H1 (cell line): ENCODE data around the gene C9orf40. TPM values are rescaled to one million over a fixed set of nuclear protein-coding genes. Genes with fewer than 3 reads are reported as not detected.

Experiments
- CTCF ChIA-PET: fragments of 300-600 bp; sonication (Branson Sonifier 250); formaldehyde crosslinking; loops from one replicate; lab custom pipeline; 2021; ENCODE audit not compliant: partially characterized antibody; lab: Charles Lee
- POLR2A ChIA-PET: fragments of 300-600 bp; sonication (Branson Sonifier 250); formaldehyde crosslinking; loops from one replicate; lab custom pipeline; 2021; ENCODE audit warnings: inconsistent platforms; ENCODE audit not compliant: partially characterized antibody; lab: Charles Lee
- DNase-seq, 2 experiments: peaks; one replicate each; pipeline versions ENCODE4 v3.0.0 to v3.0.0-alpha.2; 2010 to 2022; ENCODE audit warnings: low spot score in 2 of 2, low read depth in 1 of 2, mixed read lengths in 1 of 2
- FAIRE-seq: peaks from 2 replicates; lab custom pipeline; 2011; peaks lifted over from hg19 to GRCh38; lab: Jason Lieb, UNC
- H2AFZ ChIP-seq: 2 replicates; pipeline ENCODE4 v1.8.1; 2012; ENCODE audit warnings: low read length, inconsistent platforms
- H2AK5ac ChIP-seq: 2 replicates; pipeline ENCODE4 v1.6.1; 2013; ENCODE audit warnings: low read depth, low read length
- H2BK120ac ChIP-seq: replicated peaks from 2 replicates; pipeline ENCODE3; 2013; ENCODE audit warnings: low read depth, low read length, inconsistent platforms
- H2BK12ac ChIP-seq: 2 replicates; pipeline ENCODE4 v1.6.1; 2013; ENCODE audit warnings: low read depth, low read length
- H2BK15ac ChIP-seq: 2 replicates; pipeline ENCODE4 v1.6.1; 2013; ENCODE audit warnings: low read length
- H2BK20ac ChIP-seq: 2 replicates; pipeline ENCODE4 v1.6.1; 2013; ENCODE audit warnings: low read length
- H2BK5ac ChIP-seq: 2 replicates; pipeline ENCODE4 v1.6.1; 2013; ENCODE audit warnings: low read depth, low read length
- H3K14ac ChIP-seq: 2 replicates; pipeline ENCODE4 v1.6.1; 2013; ENCODE audit warnings: inconsistent platforms; ENCODE audit not compliant: insufficient read length
- H3K18ac ChIP-seq: 2 replicates; pipeline ENCODE4 v1.6.1; 2013; ENCODE audit warnings: low read length; ENCODE audit errors: extremely low read depth
- H3K23ac ChIP-seq: 2 replicates; pipeline ENCODE4 v1.6.1; 2013; ENCODE audit warnings: inconsistent platforms; ENCODE audit not compliant: insufficient read length
- H3K23me2 ChIP-seq: 2 replicates; pipeline ENCODE4 v1.6.1; 2013; ENCODE audit warnings: low read depth, low read length
- H3K27ac ChIP-seq: 2 replicates; pipeline ENCODE4 v1.6.1; 2011; ENCODE audit warnings: low read depth, low read length, inconsistent platforms
- H3K27me3 ChIP-seq, 4 experiments: replicated peaks in 1 of 4; 1 replicate in 1 of 4; 2 replicates in 3 of 4; pipeline versions ENCODE4 v1.6.1 to v1.8.1; 2011 to 2013; ENCODE audit warnings: low read length in 3 of 4, mild to moderate bottlenecking in 3 of 4, inconsistent platforms in 2 of 4, mixed read lengths in 2 of 4, moderate library complexity in 1 of 4; ENCODE audit not compliant: control insufficient read depth in 3 of 4, insufficient read depth in 3 of 4; ENCODE audit errors: extremely low read depth in 1 of 4
- H3K36me3 ChIP-seq, 4 experiments: 2 replicates each; pipeline versions ENCODE4 v1.6.1 to v1.8.1; 2011 to 2013; ENCODE audit warnings: mild to moderate bottlenecking in 4 of 4, low read length in 3 of 4, moderate library complexity in 2 of 4, control low read depth in 1 of 4, inconsistent platforms in 1 of 4; ENCODE audit not compliant: insufficient read depth in 4 of 4, control insufficient read depth in 2 of 4
- H3K4ac ChIP-seq: replicated peaks from 2 replicates; pipeline ENCODE3; 2013; ENCODE audit warnings: low read length, low read depth, mixed read lengths, inconsistent platforms; ENCODE audit not compliant: insufficient read length
- H3K4me1 ChIP-seq, 4 experiments: replicated peaks in 1 of 4; 1 replicate in 1 of 4; 2 replicates in 3 of 4; pipeline versions ENCODE4 v1.6.1 to v1.8.1; 2011 to 2013; ENCODE audit warnings: low read length in 3 of 4, inconsistent platforms in 2 of 4, mixed read lengths in 1 of 4; ENCODE audit not compliant: insufficient read depth in 4 of 4, control insufficient read depth in 3 of 4
- H3K4me2 ChIP-seq, 2 experiments: 2 replicates each; pipeline versions ENCODE4 v1.6.1 to v1.8.1; 2011 to 2013; ENCODE audit warnings: low read depth in 2 of 2, low read length in 2 of 2, control low read depth in 1 of 2, inconsistent platforms in 1 of 2, mild to moderate bottlenecking in 1 of 2; ENCODE audit not compliant: insufficient read depth in 1 of 2
- H3K4me3 ChIP-seq, 4 experiments: fragments of 200-600, 300-600 bp in 1 of 4; sonication (generic), shearing (Covaris generic), sonication (Bioruptor Twin) in 1 of 4; 2 replicates each; pipeline versions ENCODE4 v1.5.1 to v1.8.1; 2011 to 2016; ENCODE audit warnings: low read length in 4 of 4, low read depth in 3 of 4, control low read depth in 2 of 4, inconsistent platforms in 2 of 4, mild to moderate bottlenecking in 2 of 4, mixed read lengths in 1 of 4, moderate library complexity in 1 of 4; ENCODE audit not compliant: insufficient read depth in 2 of 4; ENCODE audit errors: extremely low read depth in 1 of 4
- H3K56ac ChIP-seq: replicated peaks from 2 replicates; pipeline ENCODE3; 2013; ENCODE audit warnings: low read depth, mild to moderate bottlenecking, mixed read lengths, low read length, inconsistent platforms; ENCODE audit not compliant: insufficient read length
- H3K79me1 ChIP-seq: 2 replicates; pipeline ENCODE4 v1.6.1; 2013; ENCODE audit warnings: low read depth, low read length, control low read depth
- H3K79me2 ChIP-seq, 2 experiments: 2 replicates each; pipeline versions ENCODE4 v1.6.1 to v1.8.1; 2012 to 2013; ENCODE audit warnings: low read length in 2 of 2, mild to moderate bottlenecking in 2 of 2, inconsistent platforms in 1 of 2; ENCODE audit not compliant: insufficient read depth in 2 of 2, control insufficient read depth in 1 of 2
- H3K9ac ChIP-seq, 4 experiments: replicated peaks in 1 of 4; 1 replicate in 1 of 4; 2 replicates in 3 of 4; pipeline versions ENCODE4 v1.6.1 to v1.8.1; 2011 to 2013; ENCODE audit warnings: low read depth in 3 of 4, low read length in 3 of 4, control low read depth in 2 of 4, mild to moderate bottlenecking in 2 of 4, moderate library complexity in 2 of 4, inconsistent platforms in 1 of 4; ENCODE audit errors: extremely low read depth in 1 of 4
- H3K9me3 ChIP-seq, 2 experiments: 2 replicates each; pipeline versions ENCODE4 v1.6.1 to v1.8.1; 2012 to 2013; ENCODE audit warnings: mild to moderate bottlenecking in 2 of 2, moderate library complexity in 2 of 2, control low read depth in 1 of 2, inconsistent platforms in 1 of 2, low read depth in 1 of 2, low read length in 1 of 2, mixed read lengths in 1 of 2; ENCODE audit not compliant: insufficient read depth in 2 of 2
- H4K20me1 ChIP-seq, 2 experiments: replicated peaks in 1 of 2; 2 replicates each; pipeline versions ENCODE3 to v1.8.1; 2011 to 2013; ENCODE audit warnings: inconsistent platforms in 2 of 2, low read length in 2 of 2, mild to moderate bottlenecking in 1 of 2; ENCODE audit not compliant: insufficient read depth in 2 of 2, control insufficient read depth in 1 of 2
- H4K5ac ChIP-seq: 2 replicates; pipeline ENCODE4 v1.6.1; 2013; ENCODE audit warnings: low read length, low read depth, mixed read lengths, inconsistent platforms; ENCODE audit not compliant: insufficient read length
- H4K8ac ChIP-seq: 2 replicates; pipeline ENCODE4 v1.8.0; 2013; ENCODE audit warnings: mild to moderate bottlenecking, moderate library complexity, low read length, inconsistent platforms; ENCODE audit not compliant: insufficient read depth; ENCODE audit errors: extremely low read depth
- H4K91ac ChIP-seq: replicated peaks from 2 replicates; pipeline ENCODE3; 2013; ENCODE audit warnings: low read length, mixed read lengths, inconsistent platforms; ENCODE audit not compliant: insufficient read length
- NANOG ChIP-seq: IDR thresholded peaks from 2 replicates; pipeline ENCODE4 v1.6.1; 2011; ENCODE audit warnings: low read length, low read depth, mild to moderate bottlenecking, inconsistent platforms; ENCODE audit not compliant: insufficient read depth, poor library complexity, severe bottlenecking
- SIN3A ChIP-seq, 2 experiments: IDR thresholded peaks in 1 of 2; conservative IDR thresholded peaks in 1 of 2; 2 replicates each; pipeline ENCODE4 v1.6.1; 2011 to 2012; ENCODE audit warnings: low read length in 2 of 2, improper control_type of control experiment in 1 of 2, low read depth in 1 of 2, mild to moderate bottlenecking in 1 of 2
- SP1 ChIP-seq: IDR thresholded peaks from 2 replicates; pipeline ENCODE4 v1.6.1; 2011; ENCODE audit warnings: low read depth, low read length
- SUZ12 ChIP-seq: fragments of 200-600 bp; sonication (generic); IDR thresholded peaks from 2 replicates; pipeline ENCODE4 v1.6.1; 2012; ENCODE audit warnings: mild to moderate bottlenecking, inconsistent platforms, low read length, moderate library complexity, mixed read lengths
- WGBS, 2 experiments: shearing (Covaris generic) in 1 of 2; methylation state at CpG; one replicate each; pipeline versions ENCODE4 v1.1.6 to v1.1.7; 2013 to 2015; ENCODE audit warnings: low lambda C conversion rate in 2 of 2, mixed read lengths in 2 of 2, inconsistent platforms in 1 of 2, low coverage in 1 of 2, missing lambda C conversion rate in 1 of 2; ENCODE audit not compliant: insufficient replicate concordance in 2 of 2, insufficient coverage in 1 of 2, insufficient read length in 1 of 2; ENCODE audit errors: extremely low coverage in 1 of 2, missing lambda C conversion rate in 1 of 2; 5-methylcytosine and 5-hydroxymethylcytosine counted together
- polyA plus RNA-seq, 7 experiments: library from polyadenylated mRNA; depleted of rRNA in 3 of 7; stranded (reverse) in 5 of 7; unstranded in 2 of 7; fragments of >200 nt in 5 of 7; fragments of 200-250 nt in 2 of 7; gene quantifications; 1 replicate in 5 of 7; 2 replicates in 1 of 7; 4 replicates in 1 of 7; pipeline versions ENCODE4 v1.2.1 to v1.2.3, GENCODE V29; 2011 to 2013; ENCODE audit warnings: missing spikeins in 2 of 7, mixed read lengths in 2 of 7
- total RNA-seq: library from RNA; stranded (reverse); fragmentation: NEBNext Ultra II Directional; extraction: Animal tissue kit (Norgen Biotek cat#: 25700); gene quantifications from 2 replicates; pipeline ENCODE4 v1.2.1, GENCODE V29; 2021

Gene C9orf40
- total and polyA plus RNA-seq, 2 of the 8 experiments (the other 6 are each of a cell fraction or from before 2014, with no cell fraction given), result 3.6 to 11.2 TPM

DNA sequence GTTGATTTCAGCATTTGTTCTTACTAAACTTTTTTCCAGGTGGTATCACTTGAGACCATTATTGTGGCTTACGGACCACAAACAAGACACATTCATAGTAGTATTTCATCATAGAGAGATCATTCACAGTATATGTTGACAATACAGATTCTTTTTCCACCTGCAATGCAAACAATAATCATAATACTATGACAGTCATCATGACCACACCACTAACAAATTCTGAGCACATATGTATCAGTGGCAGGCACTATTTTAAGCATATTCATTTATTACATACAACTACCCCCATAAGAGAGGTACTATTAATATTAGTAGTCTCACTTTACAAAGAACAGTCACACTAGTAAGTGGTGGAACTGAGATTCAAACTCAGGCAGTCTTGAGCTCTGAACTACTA lies 31.0 kb upstream of the C9orf40 start:
- CTCF ChIA-PET, result no interaction called here
- no peak overlapping the region for H2BK5ac ChIP-seq
- H3K36me3 ChIP-seq, result peaks cover 0 to 8% (median 0%) of the 10 kb centered on the region in 4 experiments; a peak in 3 of 8 replicates
- no peak overlapping the region for H2AFZ ChIP-seq
- no peaks in the 10 kb centered on the region for H3K79me1 ChIP-seq
- H3K9ac ChIP-seq, result no peak overlapping the region
- H4K5ac ChIP-seq, result no peak overlapping the region
- no peak overlapping the region for H3K27ac ChIP-seq
- no peak for DNase-seq
- H3K9me3 ChIP-seq, result no peaks in the 10 kb centered on the region
- H4K8ac ChIP-seq, result no peak overlapping the region
- H3K23me2 ChIP-seq, result no peaks in the 10 kb centered on the region
- no peak overlapping the region for H3K14ac ChIP-seq
- no peak overlapping the region for H3K23ac ChIP-seq
- no peak overlapping the region for H3K4me3 ChIP-seq
- H2AK5ac ChIP-seq, result no peak overlapping the region
- TF ChIP-seq NANOG (no peak), SP1 (no peak), SIN3A (conservative IDR thresholded peaks at IDR 0.05 in 1 of 2, IDR thresholded peaks at IDR 0.05 in 1 of 2; ENCODE audit: low read depth in 1 of 2, low read length in 2 of 2) (no peak), SUZ12 (no peak)
- no peaks in the 10 kb centered on the region for H3K79me2 ChIP-seq
- H3K4me1 ChIP-seq, result no peaks in the 10 kb centered on the region
- no peak overlapping the region for H3K56ac ChIP-seq
- no peak overlapping the region for H2BK12ac ChIP-seq
- H3K27me3 ChIP-seq, result no peaks in the 10 kb centered on the region
- H2BK20ac ChIP-seq, result no peak overlapping the region
- FAIRE-seq, result no peak
- 91% methylated on average over 1 of the region's 1 CpG; no CpG with 5 or more reads in 1 of the 2 experiments for WGBS, 2 experiments
- H3K18ac ChIP-seq, result no peak overlapping the region
- no peaks in the 10 kb centered on the region for H4K20me1 ChIP-seq
- H3K4me2 ChIP-seq, result no peak overlapping the region
- no peak overlapping the region for H2BK120ac ChIP-seq
- POLR2A ChIA-PET, result no interaction called here
- H4K91ac ChIP-seq, result no peak overlapping the region
- H3K4ac ChIP-seq, result no peak overlapping the region
- H2BK15ac ChIP-seq, result no peak overlapping the region
